Urothelium cell line (cell line): ENCODE results near the gene LLGL2.

ENCODE experiments used
- DNase-seq: peaks from one replicate; pipeline ENCODE4 v3.0.0; 2011; ENCODE audit warnings: low spot score, mixed read lengths
- FAIRE-seq: peaks from 2 replicates; lab custom pipeline; 2011; peaks lifted over from hg19 to GRCh38; lab: Jason Lieb, UNC

Gene LLGL2

GRCh38 chr17:75505640-75506039 lies 19.9 kb upstream of the LLGL2 start:
- peak; percentile 44 for FAIRE-seq
- DNase-seq, result no peak

- no peak for FAIRE-seq
- DNase-seq, result no peak
These were observed 19.4 kb upstream of the LLGL2 start for GRCh38 chr17:75506134-75506533.

GRCh38 chr17:75506888-75507287 lies 18.6 kb upstream of the LLGL2 start:
- DNase-seq (no peak), FAIRE-seq (no peak)

GRCh38 chr17:75507733-75508719 lies 17.5 kb upstream of the LLGL2 start:
- FAIRE-seq, result peak; percentile 86
- no peak for DNase-seq

- DNase-seq (no peak), FAIRE-seq (peak; percentile 65)
These were observed 16.6 kb upstream of the LLGL2 start for GRCh38 chr17:75508931-75509361.

- DNase-seq, result no peak
- FAIRE-seq, result peak; percentile 46
These were observed 15.8 kb upstream of the LLGL2 start for GRCh38 chr17:75509528-75510258.

GRCh38 chr17:75511270-75511609 lies 14.3 kb upstream of the LLGL2 start:
- FAIRE-seq, result peak; percentile 48
- DNase-seq, result no peak

GRCh38 chr17:75511610-75512575 lies 13.6 kb upstream of the LLGL2 start:
- FAIRE-seq (no peak), DNase-seq (no peak)

GRCh38 chr17:75512926-75513640 lies 12.4 kb upstream of the LLGL2 start:
- FAIRE-seq (no peak), DNase-seq (no peak)

GRCh38 chr17:75513641-75514000 lies 11.9 kb upstream of the LLGL2 start:
- FAIRE-seq (no peak), DNase-seq (no peak)

GRCh38 chr17:75514299-75514918 lies 11.1 kb upstream of the LLGL2 start:
- FAIRE-seq, result peak; percentile 48
- peak; percentile 66 for DNase-seq

GRCh38 chr17:75514919-75515495 lies 10.5 kb upstream of the LLGL2 start:
- no peak for FAIRE-seq
- DNase-seq, result peak; percentile 28

- FAIRE-seq (peak; percentile 99), DNase-seq (peak; percentile 100)
These were observed 9.8 kb upstream of the LLGL2 start, which contains the start of gene CASKIN2 for GRCh38 chr17:75515496-75516254. TSS of gene CASKIN2 (minus strand) at chr17:75515537. CDS start at chr17:75513804, 1,733 bp downstream.

- DNase-seq, result peak; percentile 100
- peak; percentile 95 for FAIRE-seq
These were observed 9.3 kb upstream of the LLGL2 start, which contains the start of gene TSEN54 for GRCh38 chr17:75516255-75516618. TSS of gene TSEN54 (plus strand) at chr17:75516528. CDS start at chr17:75516561, 33 bp downstream.

- FAIRE-seq (no peak), DNase-seq (peak; percentile 35)
These were observed 8.7 kb upstream of the LLGL2 start for GRCh38 chr17:75516619-75517296.

- FAIRE-seq, result peak; percentile 77
- DNase-seq, result peak; percentile 58
These were observed 8.1 kb upstream of the LLGL2 start for GRCh38 chr17:75517297-75517865.

GRCh38 chr17:75518201-75518600 lies 7.3 kb upstream of the LLGL2 start:
- DNase-seq (no peak), FAIRE-seq (no peak)
